Smooth muscle cell of the coronary artery (primary cell): ENCODE data around the gene PNMA3. TPM values are rescaled to one million over a fixed set of nuclear protein-coding genes. Genes with fewer than 3 reads are reported as not detected.

Experiments
- total RNA-seq: library from RNA; depleted of rRNA; stranded (reverse); fragments of >200 nt; gene quantifications from 2 replicates; pipeline ENCODE4 v1.2.3, GENCODE V29; 2014; ENCODE audit warnings: low replicate concordance

The PNMA3 gene, protein sequence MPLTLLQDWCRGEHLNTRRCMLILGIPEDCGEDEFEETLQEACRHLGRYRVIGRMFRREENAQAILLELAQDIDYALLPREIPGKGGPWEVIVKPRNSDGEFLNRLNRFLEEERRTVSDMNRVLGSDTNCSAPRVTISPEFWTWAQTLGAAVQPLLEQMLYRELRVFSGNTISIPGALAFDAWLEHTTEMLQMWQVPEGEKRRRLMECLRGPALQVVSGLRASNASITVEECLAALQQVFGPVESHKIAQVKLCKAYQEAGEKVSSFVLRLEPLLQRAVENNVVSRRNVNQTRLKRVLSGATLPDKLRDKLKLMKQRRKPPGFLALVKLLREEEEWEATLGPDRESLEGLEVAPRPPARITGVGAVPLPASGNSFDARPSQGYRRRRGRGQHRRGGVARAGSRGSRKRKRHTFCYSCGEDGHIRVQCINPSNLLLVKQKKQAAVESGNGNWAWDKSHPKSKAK
- 0.70 TPM in 1 of 2 replicates, not detected in the other for total RNA-seq

DNA sequence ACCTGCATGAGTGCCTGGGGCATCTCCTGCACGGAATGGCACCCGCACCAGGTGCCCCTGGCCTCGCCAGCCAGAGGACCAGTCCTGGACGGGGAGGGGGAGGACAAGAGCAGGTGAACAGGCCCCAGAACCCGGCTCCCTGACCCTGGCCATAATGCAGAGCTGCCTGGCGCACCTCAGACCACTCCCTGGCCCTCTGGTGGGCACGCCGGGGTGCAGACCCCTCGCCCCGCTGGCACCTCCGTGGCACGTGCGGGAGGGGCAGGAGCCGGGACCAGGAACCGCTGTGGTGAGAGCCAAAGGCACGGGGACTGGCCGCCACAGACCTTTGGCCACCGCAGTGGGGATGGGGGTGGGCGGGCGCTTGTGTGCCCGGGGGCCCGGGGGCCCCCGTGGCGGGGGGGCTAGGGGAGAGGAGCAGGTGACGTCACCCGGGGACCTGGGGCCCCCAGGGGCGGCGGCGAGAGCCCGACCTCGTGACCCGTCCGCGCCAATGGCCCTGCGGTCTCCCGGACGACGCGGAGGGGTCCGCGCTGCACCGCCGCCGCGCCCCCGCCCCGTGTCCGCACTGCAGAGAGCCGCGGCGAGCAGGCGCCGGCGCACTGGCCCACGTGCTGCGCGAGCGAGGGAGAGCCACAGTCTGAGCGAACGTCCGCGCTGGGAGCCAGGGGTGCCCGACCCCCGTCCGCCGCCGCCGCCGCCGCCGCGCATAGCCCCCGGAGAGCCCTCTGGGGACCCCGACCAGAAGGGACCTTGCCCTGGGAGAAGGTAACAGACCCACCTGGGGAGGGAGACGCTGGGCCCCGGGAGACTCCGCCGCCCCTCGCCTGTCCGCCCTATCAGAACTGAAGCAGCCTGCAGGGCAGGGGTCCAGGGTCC lies at the start of gene PNMA3:
PNMA3 (plus strand) TSS at position 600 of the 879 bp plus-strand sequence. CDS start 586 bp downstream, outside the sequence.

DNA sequence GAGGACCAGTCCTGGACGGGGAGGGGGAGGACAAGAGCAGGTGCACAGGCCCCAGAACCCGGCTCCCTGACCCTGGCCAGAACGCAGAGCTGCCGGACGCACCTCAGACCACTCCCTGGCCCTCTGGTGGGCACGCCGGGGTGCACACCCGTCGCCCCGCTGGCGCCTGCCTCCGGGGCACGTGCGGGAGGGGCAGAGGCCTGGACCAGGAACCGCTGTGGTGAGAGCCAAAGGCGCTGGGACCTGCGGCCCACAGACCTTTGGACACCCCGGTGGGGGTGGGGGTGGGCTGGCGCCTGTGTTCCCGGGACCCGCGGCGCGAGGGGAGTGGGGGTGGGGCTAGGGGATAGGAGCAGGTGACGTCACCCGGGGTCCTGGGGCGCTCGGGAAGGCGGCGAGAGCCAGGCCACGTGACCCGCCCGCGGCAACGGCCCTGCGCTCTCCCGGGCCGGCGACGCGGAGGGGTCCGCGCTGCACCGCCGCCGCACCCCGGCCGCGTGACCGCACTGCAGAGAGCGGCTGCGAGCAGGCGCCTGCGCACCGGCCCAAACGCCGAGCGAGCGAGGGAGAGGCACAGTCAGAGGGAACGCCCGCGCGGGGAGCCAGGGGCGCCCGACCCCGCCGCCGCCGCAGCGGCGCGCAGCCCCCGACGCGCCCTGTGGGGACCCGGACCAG lies 15.8 kb downstream of the PNMA3 start, which contains the start of gene PNMA6A:
PNMA6A (plus strand) TSS at position 546 of the 675 bp plus-strand sequence. CDS start 609 bp downstream, outside the sequence.

Other genes starting within 250 kb of the PNMA3 start
- gene CETN2, start 225.7 kb upstream of the PNMA3 start, total RNA-seq = 19.0 and 31.3 TPM in 2 replicates
- gene NSDHL, start 225.4 kb upstream of the PNMA3 start, total RNA-seq = 13.9 and 18.9 TPM in 2 replicates
- 0.35 and 22.0 TPM in 2 replicates for gene ZNF185, start 158.4 kb upstream of the PNMA3 start, total RNA-seq
- gene PNMA5, start 62.4 kb upstream of the PNMA3 start, total RNA-seq = not detected in 2 replicates
- gene PNMA6A, start 16.0 kb downstream of the PNMA3 start, total RNA-seq = 0.68 and 2.2 TPM in 2 replicates
- not detected in 2 replicates for gene MAGEA1, start 122.8 kb downstream of the PNMA3 start, total RNA-seq